Peyer's patch (tissue), 4 donors: Measurements from ENCODE around the gene BAIAP2L2. TPM values are rescaled to one million over a fixed set of nuclear protein-coding genes. Genes with fewer than 3 reads are reported as not detected.

Experiments used
- DNase-seq, 3 donors: peaks; one replicate each; pipeline ENCODE4 v3.0.0-alpha.2; 2017 to 2019
- H3K27ac ChIP-seq, 4 donors: fragments of 200-600 bp; sonication (generic); one replicate each; pipeline ENCODE4 v1.5.1; 2016 to 2019
- H3K27me3 ChIP-seq, 2 donors: fragments of 200-600 bp; sonication (generic); one replicate each; pipeline ENCODE4 v1.5.1; 2019
- H3K36me3 ChIP-seq, 3 donors: fragments of 200-600 bp; sonication (generic); one replicate each; pipeline ENCODE4 v1.5.1; 2016 to 2019
- H3K4me1 ChIP-seq, 4 donors: fragments of 200-600 bp; sonication (generic); one replicate each; pipeline ENCODE4 v1.5.1; 2016 to 2019
- H3K4me3 ChIP-seq, 4 donors: fragments of 200-600 bp; sonication (generic); 1 replicate in 3 of 4; 2 replicates in 1 of 4; pipeline ENCODE4 v1.5.1; 2016 to 2019; ENCODE audit warnings: mild to moderate bottlenecking in 1 of 4
- H3K9me3 ChIP-seq, 4 donors: fragments of 200-600 bp; sonication (generic); one replicate each; pipeline ENCODE4 v1.5.1; 2016 to 2019; ENCODE audit warnings: mild to moderate bottlenecking in 1 of 4
- CTCF ChIP-seq, 6 experiments: fragments of 450-650 bp in 4 of 6; fragments of 200-600 bp in 2 of 6; sonication (generic) in 1 of 6; IDR thresholded peaks; one replicate each; pipeline ENCODE4 v1.5.1; 2017 to 2019; ENCODE audit warnings: antibody characterized with exemption in 6 of 6, mild to moderate bottlenecking in 3 of 6, moderate library complexity in 1 of 6
- POLR2A ChIP-seq, 2 donors: fragments of 450-650 bp; IDR thresholded peaks; one replicate each; pipeline ENCODE4 v1.5.1; 2017; ENCODE audit warnings: antibody characterized with exemption in 2 of 2, mild to moderate bottlenecking in 2 of 2, moderate library complexity in 2 of 2
- total RNA-seq, 4 donors: library from RNA; depleted of rRNA; stranded (reverse); fragments of >200 nt; gene quantifications; one replicate each; pipeline ENCODE4 v1.1.0, GENCODE V29; 2016

Gene BAIAP2L2
- total RNA-seq, 4 donors from 2014 or later, result 83.3 to 421 (median 306) TPM

GRCh38 chr22:38043151-38044039, 67.1 kb downstream of the BAIAP2L2 start:
- no peak overlapping the region for H3K4me3 ChIP-seq
- no peak overlapping the region for H3K27ac ChIP-seq
- no peaks in the 10 kb centered on the region for H3K36me3 ChIP-seq
- no peaks in the 10 kb centered on the region for H3K27me3 ChIP-seq
- no peaks in the 10 kb centered on the region for H3K9me3 ChIP-seq
- DNase-seq, result no peak
- TF ChIP-seq POLR2A (IDR thresholded peaks at IDR 0.05) (no peak), CTCF (IDR thresholded peaks at IDR 0.05) (no peak)
- no peaks in the 10 kb centered on the region for H3K4me1 ChIP-seq

DNA sequence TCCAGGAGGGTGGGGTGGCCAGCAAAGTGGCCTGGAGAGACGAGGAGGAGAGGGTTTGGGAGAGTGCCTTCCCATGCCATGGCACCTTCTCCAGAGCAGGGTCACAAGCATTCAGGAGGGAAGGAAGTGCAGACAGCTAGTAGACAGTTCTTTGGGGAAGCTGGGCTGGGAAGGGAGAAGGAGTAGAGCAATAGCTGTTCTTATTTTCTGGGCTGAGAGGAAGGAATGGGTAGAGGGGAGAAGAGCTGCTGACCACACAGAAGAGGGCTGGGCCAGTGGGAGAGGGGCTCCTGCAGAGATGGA, 68.0 kb downstream of the BAIAP2L2 start:
- Histone ChIP-seq H3K9me3 (no peaks in the 10 kb centered on the region), H3K27ac (no peak overlapping the region), H3K4me3 (no peak overlapping the region), H3K27me3 (no peaks in the 10 kb centered on the region), H3K36me3 (no peaks in the 10 kb centered on the region), H3K4me1 (no peaks in the 10 kb centered on the region)
- no peak for DNase-seq
- TF ChIP-seq POLR2A (IDR thresholded peaks at IDR 0.05), result no peak
- no peak for TF ChIP-seq CTCF (IDR thresholded peaks at IDR 0.05)

- TF ChIP-seq CTCF (IDR thresholded peaks at IDR 0.05) (no peak), POLR2A (IDR thresholded peaks at IDR 0.05) (no peak)
- H3K27me3 ChIP-seq, result no peaks in the 10 kb centered on the region
- H3K9me3 ChIP-seq, result no peaks in the 10 kb centered on the region
- no peak overlapping the region for H3K4me3 ChIP-seq
- H3K4me1 ChIP-seq, result no peaks in the 10 kb centered on the region
- H3K36me3 ChIP-seq, result no peaks in the 10 kb centered on the region
- no peak overlapping the region for H3K27ac ChIP-seq
- DNase-seq, result no peak
These were observed 68.6 kb downstream of the BAIAP2L2 start for GRCh38 chr22:38041760-38042487.

DNA sequence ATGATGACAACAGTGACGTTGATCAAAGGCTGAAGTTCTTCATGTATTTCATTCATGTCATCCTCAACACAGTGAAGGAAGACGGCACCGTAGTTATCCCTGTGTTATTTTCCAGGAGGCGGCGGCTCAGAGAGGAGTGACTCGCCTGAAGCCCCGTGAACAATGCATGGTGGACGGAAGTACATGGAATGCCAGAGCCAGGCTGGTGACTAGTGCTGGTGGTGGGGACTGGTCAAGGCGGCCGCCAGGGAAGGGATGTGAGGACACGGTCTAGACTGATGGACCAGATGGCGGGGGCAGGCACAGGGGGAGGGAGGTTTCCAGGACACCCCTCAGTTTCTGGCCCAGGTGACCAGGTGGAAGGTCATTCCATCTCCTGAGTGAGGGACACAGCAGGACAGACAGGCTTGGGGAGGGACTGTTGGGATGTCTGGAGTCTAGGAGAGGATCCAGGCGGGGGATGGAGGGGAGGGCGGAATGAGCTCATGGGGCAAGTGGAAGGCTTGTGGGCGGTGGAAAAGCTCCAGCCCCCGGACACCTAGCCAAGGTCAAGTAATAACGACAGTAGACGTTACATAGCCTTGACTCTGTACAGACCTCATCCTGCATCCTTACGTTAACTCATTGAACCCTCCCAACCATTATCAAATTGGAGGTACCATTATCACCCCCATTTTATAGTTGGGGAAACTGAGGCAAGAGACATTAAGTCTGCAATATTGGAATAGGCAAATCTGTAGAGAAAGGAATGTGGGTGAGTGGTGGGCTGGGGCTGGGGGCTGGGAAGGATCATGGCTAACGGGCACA, 69.3 kb downstream of the BAIAP2L2 start:
- Histone ChIP-seq H3K4me3 (no peak overlapping the region), H3K4me1 (no peaks in the 10 kb centered on the region), H3K9me3 (no peaks in the 10 kb centered on the region), H3K27me3 (no peaks in the 10 kb centered on the region), H3K27ac (no peak overlapping the region), H3K36me3 (no peaks in the 10 kb centered on the region)
- DNase-seq, result no peak
- TF ChIP-seq CTCF (IDR thresholded peaks at IDR 0.05) (no peak), POLR2A (IDR thresholded peaks at IDR 0.05) (no peak)

GRCh38 chr22:38038890-38039812, 71.3 kb downstream of the BAIAP2L2 start:
- H3K4me1 ChIP-seq, result peaks cover 0 to 3% (median 0%) of the 10 kb centered on the region in 4 donors
- H3K9me3 ChIP-seq, result no peaks in the 10 kb centered on the region
- H3K4me3 ChIP-seq, result no peak overlapping the region
- TF ChIP-seq POLR2A (IDR thresholded peaks at IDR 0.05) (no peak), CTCF (IDR thresholded peaks at IDR 0.05) (no peak)
- H3K27me3 ChIP-seq, result no peaks in the 10 kb centered on the region
- no peak for DNase-seq
- no peaks in the 10 kb centered on the region for H3K36me3 ChIP-seq
- H3K27ac ChIP-seq, result peak overlapping the region in 1 of 4 donors; percentile 48
